HEK293 (cell line): Measurements from ENCODE around the gene SLC25A39.

Experiments used
- ATF2 ChIP-seq: fragments of 450-650 bp; formaldehyde crosslinking; IDR thresholded peaks from 2 replicates; pipeline ENCODE4 v1.5.1; 2016; ENCODE audit warnings: missing biosample characterization, missing genetic modification characterization, low read depth
- BCL11B ChIP-seq: fragments of 450-650 bp; formaldehyde crosslinking; IDR thresholded peaks from 2 replicates; pipeline ENCODE4 v1.5.1; 2016; ENCODE audit warnings: low read depth, missing biosample characterization, missing genetic modification characterization
- ELK4 ChIP-seq: IDR thresholded peaks from 2 replicates; pipeline ENCODE4 v1.6.1; 2011; ENCODE audit warnings: mild to moderate bottlenecking, low read depth, low read length, borderline replicate concordance
- KLF8 ChIP-seq: fragments of 450-650 bp; formaldehyde crosslinking; IDR thresholded peaks from 2 replicates; pipeline ENCODE4 v1.5.1; 2016; ENCODE audit warnings: missing biosample characterization, missing genetic modification characterization
- OSR2 ChIP-seq: fragments of 450-650 bp; formaldehyde crosslinking; IDR thresholded peaks from 2 replicates; pipeline ENCODE4 v1.5.1; 2016; ENCODE audit warnings: missing biosample characterization, missing genetic modification characterization
- RBAK ChIP-seq: fragments of 450-650 bp; formaldehyde crosslinking; IDR thresholded peaks from 2 replicates; pipeline ENCODE4 v1.5.1; 2016; ENCODE audit warnings: missing biosample characterization, missing genetic modification characterization
- SP2 ChIP-seq: fragments of 450-650 bp; formaldehyde crosslinking; IDR thresholded peaks from 2 replicates; pipeline ENCODE4 v1.5.1; 2016; ENCODE audit warnings: missing biosample characterization, missing genetic modification characterization
- SP3 ChIP-seq: fragments of 450-650 bp; formaldehyde crosslinking; IDR thresholded peaks from 2 replicates; pipeline ENCODE4 v1.5.1; 2016; ENCODE audit warnings: missing biosample characterization, missing genetic modification characterization
- TRIM28 ChIP-seq: IDR thresholded peaks from 2 replicates; pipeline ENCODE4 v1.6.1; 2011; ENCODE audit warnings: low read length, control low read depth, borderline replicate concordance
- YY2 ChIP-seq: fragments of 450-650 bp; formaldehyde crosslinking; IDR thresholded peaks from 2 replicates; pipeline ENCODE4 v1.5.1; 2016; ENCODE audit warnings: missing biosample characterization, missing genetic modification characterization
- ZBTB1 ChIP-seq: fragments of 450-650 bp; formaldehyde crosslinking; IDR thresholded peaks from 2 replicates; pipeline ENCODE4 v1.5.1; 2016; ENCODE audit warnings: missing biosample characterization, missing genetic modification characterization
- ZBTB17 ChIP-seq: fragments of 450-650 bp; formaldehyde crosslinking; IDR thresholded peaks from 2 replicates; pipeline ENCODE4 v1.5.1; 2016; ENCODE audit warnings: missing biosample characterization, missing genetic modification characterization
- ZBTB20 ChIP-seq: fragments of 450-650 bp; formaldehyde crosslinking; IDR thresholded peaks from 2 replicates; pipeline ENCODE4 v1.5.1; 2016; ENCODE audit warnings: missing biosample characterization, missing genetic modification characterization
- ZEB2 ChIP-seq: fragments of 450-650 bp; formaldehyde crosslinking; IDR thresholded peaks from 2 replicates; pipeline ENCODE4 v1.5.1; 2016; ENCODE audit warnings: missing biosample characterization, missing genetic modification characterization
- ZIC2 ChIP-seq: fragments of 450-650 bp; formaldehyde crosslinking; IDR thresholded peaks from 2 replicates; pipeline ENCODE4 v1.5.1; 2016; ENCODE audit warnings: missing biosample characterization, missing genetic modification characterization
- ZNF132 ChIP-seq: fragments of 450-650 bp; formaldehyde crosslinking; IDR thresholded peaks from 2 replicates; pipeline ENCODE4 v1.5.1; 2017; ENCODE audit warnings: missing biosample characterization, missing genetic modification characterization, borderline replicate concordance
- ZNF140 ChIP-seq: fragments of 450-650 bp; formaldehyde crosslinking; IDR thresholded peaks from 2 replicates; pipeline ENCODE4 v1.5.1; 2016; ENCODE audit warnings: missing biosample characterization, missing genetic modification characterization
- ZNF2 ChIP-seq: fragments of 450-650 bp; formaldehyde crosslinking; IDR thresholded peaks from 2 replicates; pipeline ENCODE4 v1.5.1; 2016; ENCODE audit warnings: missing biosample characterization, missing genetic modification characterization
- ZNF202 ChIP-seq: fragments of 450-650 bp; formaldehyde crosslinking; IDR thresholded peaks from 2 replicates; pipeline ENCODE4 v1.5.1; 2016; ENCODE audit warnings: missing biosample characterization, missing genetic modification characterization, borderline replicate concordance
- ZNF23 ChIP-seq: fragments of 450-650 bp; formaldehyde crosslinking; IDR thresholded peaks from 2 replicates; pipeline ENCODE4 v1.5.1; 2016; ENCODE audit warnings: missing biosample characterization, missing genetic modification characterization, borderline replicate concordance
- ZNF239 ChIP-seq: fragments of 450-650 bp; formaldehyde crosslinking; IDR thresholded peaks from 2 replicates; pipeline ENCODE4 v1.5.1; 2016; ENCODE audit warnings: missing biosample characterization, missing genetic modification characterization
- ZNF292 ChIP-seq: fragments of 450-650 bp; formaldehyde crosslinking; IDR thresholded peaks from 2 replicates; pipeline ENCODE4 v1.5.1; 2016; ENCODE audit warnings: low read depth, missing biosample characterization, missing genetic modification characterization, borderline replicate concordance
- ZNF341 ChIP-seq: fragments of 450-650 bp; formaldehyde crosslinking; IDR thresholded peaks from 2 replicates; pipeline ENCODE4; 2016; ENCODE audit warnings: low read depth, missing biosample characterization, missing genetic modification characterization
- ZNF549 ChIP-seq: fragments of 450-650 bp; IDR thresholded peaks from 2 replicates; pipeline ENCODE4 v1.5.1; 2018; ENCODE audit warnings: missing biosample characterization, missing genetic modification characterization, mild to moderate bottlenecking, inconsistent platforms, moderate library complexity
- ZNF560 ChIP-seq: fragments of 450-650 bp; formaldehyde crosslinking; IDR thresholded peaks from 2 replicates; pipeline ENCODE4 v1.5.1; 2017; ENCODE audit warnings: missing biosample characterization, missing genetic modification characterization, borderline replicate concordance
- ZNF621 ChIP-seq: fragments of 450-650 bp; formaldehyde crosslinking; IDR thresholded peaks from 2 replicates; pipeline ENCODE4 v1.5.1; 2017; ENCODE audit warnings: missing biosample characterization, missing genetic modification characterization
- ZNF777 ChIP-seq: fragments of 450-650 bp; formaldehyde crosslinking; IDR thresholded peaks from 2 replicates; pipeline ENCODE4 v1.5.1; 2017; ENCODE audit warnings: missing biosample characterization, missing genetic modification characterization, borderline replicate concordance
- ZXDB ChIP-seq: fragments of 450-650 bp; formaldehyde crosslinking; IDR thresholded peaks from 2 replicates; pipeline ENCODE4 v1.5.1; 2016; ENCODE audit warnings: missing biosample characterization, missing genetic modification characterization
- TF ChIP-seq, protein P1 (sequence below): fragments of 450-650 bp; formaldehyde crosslinking; optimal IDR thresholded peaks from 2 replicates; pipeline ENCODE3; 2016; ENCODE audit warnings: missing biosample characterization, mild to moderate bottlenecking, missing genetic modification characterization
- TF ChIP-seq, protein P2 (sequence below): fragments of 450-650 bp; formaldehyde crosslinking; IDR thresholded peaks from 2 replicates; pipeline ENCODE4 v1.5.1; 2016; ENCODE audit warnings: missing biosample characterization, missing genetic modification characterization
- TF ChIP-seq, protein P3 (sequence below): fragments of 450-650 bp; formaldehyde crosslinking; IDR thresholded peaks from 2 replicates; pipeline ENCODE4 v1.5.1; 2017; ENCODE audit warnings: missing biosample characterization, missing genetic modification characterization

SLC25A39 gene

DNA sequence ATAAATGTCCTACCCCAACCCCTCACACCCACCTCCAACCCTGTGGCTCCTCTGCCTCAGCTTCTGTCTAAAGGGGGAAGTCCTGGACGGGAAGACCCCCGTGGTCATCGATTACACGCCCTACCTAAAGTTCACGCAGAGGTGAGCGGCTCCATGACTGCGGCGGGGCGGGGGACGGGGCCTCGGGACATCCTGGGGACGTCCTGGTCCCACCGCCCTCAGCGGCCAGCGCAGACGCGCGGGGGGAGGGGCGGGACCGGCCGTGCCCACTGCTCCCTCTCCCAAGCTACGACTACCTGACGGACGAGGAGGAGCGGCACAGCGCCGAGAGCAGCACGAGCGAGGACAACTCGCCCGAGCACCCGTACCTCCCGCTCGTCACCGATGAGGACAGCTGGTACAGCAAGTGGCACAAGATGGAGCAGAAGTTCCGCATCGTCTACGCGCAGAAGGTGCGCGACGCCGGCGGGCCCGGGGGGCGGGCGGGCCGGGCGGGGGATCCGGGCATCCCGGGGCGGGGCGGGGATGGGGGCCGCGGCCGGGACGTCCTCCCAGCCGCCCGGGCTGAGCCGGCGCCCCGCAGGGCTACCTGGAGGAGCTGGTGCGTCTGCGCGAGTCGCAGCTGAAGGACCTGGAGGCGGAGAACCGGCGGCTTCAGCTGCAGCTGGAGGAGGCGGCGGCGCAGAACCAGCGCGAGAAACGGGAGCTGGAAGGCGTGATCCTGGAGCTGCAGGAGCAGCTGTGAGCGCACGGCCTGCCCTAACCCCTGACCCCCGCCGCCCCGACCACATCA is 9.6 kb downstream of the SLC25A39 start (continued):
- TF ChIP-seq ATF2 (tag by site-specific recombination): no peak
- TF ChIP-seq ZXDB (tag by site-specific recombination): no peak
- TF ChIP-seq, protein P1, sequence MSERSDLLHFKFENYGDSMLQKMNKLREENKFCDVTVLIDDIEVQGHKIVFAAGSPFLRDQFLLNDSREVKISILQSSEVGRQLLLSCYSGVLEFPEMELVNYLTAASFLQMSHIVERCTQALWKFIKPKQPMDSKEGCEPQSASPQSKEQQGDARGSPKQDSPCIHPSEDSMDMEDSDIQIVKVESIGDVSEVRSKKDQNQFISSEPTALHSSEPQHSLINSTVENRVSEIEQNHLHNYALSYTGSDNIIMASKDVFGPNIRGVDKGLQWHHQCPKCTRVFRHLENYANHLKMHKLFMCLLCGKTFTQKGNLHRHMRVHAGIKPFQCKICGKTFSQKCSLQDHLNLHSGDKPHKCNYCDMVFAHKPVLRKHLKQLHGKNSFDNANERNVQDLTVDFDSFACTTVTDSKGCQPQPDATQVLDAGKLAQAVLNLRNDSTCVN (tag by site-specific recombination): peak; percentile 89
- TF ChIP-seq, protein P2, sequence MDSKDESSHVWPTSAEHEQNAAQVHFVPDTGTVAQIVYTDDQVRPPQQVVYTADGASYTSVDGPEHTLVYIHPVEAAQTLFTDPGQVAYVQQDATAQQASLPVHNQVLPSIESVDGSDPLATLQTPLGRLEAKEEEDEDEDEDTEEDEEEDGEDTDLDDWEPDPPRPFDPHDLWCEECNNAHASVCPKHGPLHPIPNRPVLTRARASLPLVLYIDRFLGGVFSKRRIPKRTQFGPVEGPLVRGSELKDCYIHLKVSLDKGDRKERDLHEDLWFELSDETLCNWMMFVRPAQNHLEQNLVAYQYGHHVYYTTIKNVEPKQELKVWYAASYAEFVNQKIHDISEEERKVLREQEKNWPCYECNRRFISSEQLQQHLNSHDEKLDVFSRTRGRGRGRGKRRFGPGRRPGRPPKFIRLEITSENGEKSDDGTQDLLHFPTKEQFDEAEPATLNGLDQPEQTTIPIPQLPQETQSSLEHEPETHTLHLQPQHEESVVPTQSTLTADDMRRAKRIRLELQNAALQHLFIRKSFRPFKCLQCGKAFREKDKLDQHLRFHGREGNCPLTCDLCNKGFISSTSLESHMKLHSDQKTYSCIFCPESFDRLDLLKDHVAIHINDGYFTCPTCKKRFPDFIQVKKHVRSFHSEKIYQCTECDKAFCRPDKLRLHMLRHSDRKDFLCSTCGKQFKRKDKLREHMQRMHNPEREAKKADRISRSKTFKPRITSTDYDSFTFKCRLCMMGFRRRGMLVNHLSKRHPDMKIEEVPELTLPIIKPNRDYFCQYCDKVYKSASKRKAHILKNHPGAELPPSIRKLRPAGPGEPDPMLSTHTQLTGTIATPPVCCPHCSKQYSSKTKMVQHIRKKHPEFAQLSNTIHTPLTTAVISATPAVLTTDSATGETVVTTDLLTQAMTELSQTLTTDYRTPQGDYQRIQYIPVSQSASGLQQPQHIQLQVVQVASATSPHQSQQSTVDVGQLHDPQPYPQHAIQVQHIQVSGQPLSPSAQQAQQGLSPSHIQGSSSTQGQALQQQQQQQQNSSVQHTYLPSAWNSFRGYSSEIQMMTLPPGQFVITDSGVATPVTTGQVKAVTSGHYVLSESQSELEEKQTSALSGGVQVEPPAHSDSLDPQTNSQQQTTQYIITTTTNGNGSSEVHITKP (tag by site-specific recombination): peak; percentile 91
- peak; percentile 66; the same call in 1 of the 2 replicates for TF ChIP-seq ZNF777 (tag by site-specific recombination)
- TF ChIP-seq ZNF560 (tag by site-specific recombination): no peak
- TF ChIP-seq BCL11B: no peak
- 0 out of 2 replicates have a peak, but pooled peaks have one; percentile 12 for TF ChIP-seq ZBTB20 (tag by site-specific recombination)
- no peak for TF ChIP-seq ZBTB1 (tag by site-specific recombination)
- TF ChIP-seq, protein P3, sequence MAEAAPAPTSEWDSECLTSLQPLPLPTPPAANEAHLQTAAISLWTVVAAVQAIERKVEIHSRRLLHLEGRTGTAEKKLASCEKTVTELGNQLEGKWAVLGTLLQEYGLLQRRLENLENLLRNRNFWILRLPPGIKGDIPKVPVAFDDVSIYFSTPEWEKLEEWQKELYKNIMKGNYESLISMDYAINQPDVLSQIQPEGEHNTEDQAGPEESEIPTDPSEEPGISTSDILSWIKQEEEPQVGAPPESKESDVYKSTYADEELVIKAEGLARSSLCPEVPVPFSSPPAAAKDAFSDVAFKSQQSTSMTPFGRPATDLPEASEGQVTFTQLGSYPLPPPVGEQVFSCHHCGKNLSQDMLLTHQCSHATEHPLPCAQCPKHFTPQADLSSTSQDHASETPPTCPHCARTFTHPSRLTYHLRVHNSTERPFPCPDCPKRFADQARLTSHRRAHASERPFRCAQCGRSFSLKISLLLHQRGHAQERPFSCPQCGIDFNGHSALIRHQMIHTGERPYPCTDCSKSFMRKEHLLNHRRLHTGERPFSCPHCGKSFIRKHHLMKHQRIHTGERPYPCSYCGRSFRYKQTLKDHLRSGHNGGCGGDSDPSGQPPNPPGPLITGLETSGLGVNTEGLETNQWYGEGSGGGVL: peak; percentile 25; the same call in 1 of the 2 replicates
- TF ChIP-seq ZNF292 (tag by site-specific recombination): no peak
- no peak for TF ChIP-seq ZNF239 (tag by site-specific recombination)
- TF ChIP-seq ZNF132 (tag by site-specific recombination): no peak
- TF ChIP-seq ZNF549 (tag by site-specific recombination): no peak
- TF ChIP-seq ZNF621 (tag by site-specific recombination): no peak
- no peak for TF ChIP-seq ZNF140 (tag by site-specific recombination)
- TF ChIP-seq ELK4: no peak
- peak; percentile 89 for TF ChIP-seq ZNF341 (tag by site-specific recombination)
- TF ChIP-seq ZIC2: peak; percentile 54; the same call in 1 of the 2 replicates
- no peak; the same call in 1 of the 2 replicates for TF ChIP-seq OSR2 (tag by site-specific recombination)
- TF ChIP-seq ZNF23 (tag by site-specific recombination): no peak
- no peak for TF ChIP-seq YY2 (tag by site-specific recombination)
- peak; percentile 50 for TF ChIP-seq SP2 (tag by site-specific recombination)
- TF ChIP-seq ZNF202 (tag by site-specific recombination): no peak
- 0 out of 2 replicates have a peak, but pooled peaks have one; percentile 16 for TF ChIP-seq KLF8 (tag by site-specific recombination)
- TF ChIP-seq SP3 (tag by site-specific recombination): peak; percentile 65; the same call in 1 of the 2 replicates
- TF ChIP-seq TRIM28: no peak
- peak; percentile 47; the same call in 1 of the 2 replicates for TF ChIP-seq ZEB2 (tag by site-specific recombination)
- peak; percentile 88 for TF ChIP-seq ZBTB17 (tag by site-specific recombination)
- 0 out of 2 replicates have a peak, but pooled peaks have one; percentile 25 for TF ChIP-seq ZNF2 (tag by site-specific recombination)
- TF ChIP-seq RBAK (tag by site-specific recombination): no peak
